ENCODE results near the gene PSMD12. TPM values are rescaled to one million over a fixed set of nuclear protein-coding genes. Genes with fewer than 3 reads are reported as not detected.

PSMD12 gene
- total and polyA plus RNA-seq, 2 experiments from 2014 or later = 16.6 to 44.1 TPM

DNA sequence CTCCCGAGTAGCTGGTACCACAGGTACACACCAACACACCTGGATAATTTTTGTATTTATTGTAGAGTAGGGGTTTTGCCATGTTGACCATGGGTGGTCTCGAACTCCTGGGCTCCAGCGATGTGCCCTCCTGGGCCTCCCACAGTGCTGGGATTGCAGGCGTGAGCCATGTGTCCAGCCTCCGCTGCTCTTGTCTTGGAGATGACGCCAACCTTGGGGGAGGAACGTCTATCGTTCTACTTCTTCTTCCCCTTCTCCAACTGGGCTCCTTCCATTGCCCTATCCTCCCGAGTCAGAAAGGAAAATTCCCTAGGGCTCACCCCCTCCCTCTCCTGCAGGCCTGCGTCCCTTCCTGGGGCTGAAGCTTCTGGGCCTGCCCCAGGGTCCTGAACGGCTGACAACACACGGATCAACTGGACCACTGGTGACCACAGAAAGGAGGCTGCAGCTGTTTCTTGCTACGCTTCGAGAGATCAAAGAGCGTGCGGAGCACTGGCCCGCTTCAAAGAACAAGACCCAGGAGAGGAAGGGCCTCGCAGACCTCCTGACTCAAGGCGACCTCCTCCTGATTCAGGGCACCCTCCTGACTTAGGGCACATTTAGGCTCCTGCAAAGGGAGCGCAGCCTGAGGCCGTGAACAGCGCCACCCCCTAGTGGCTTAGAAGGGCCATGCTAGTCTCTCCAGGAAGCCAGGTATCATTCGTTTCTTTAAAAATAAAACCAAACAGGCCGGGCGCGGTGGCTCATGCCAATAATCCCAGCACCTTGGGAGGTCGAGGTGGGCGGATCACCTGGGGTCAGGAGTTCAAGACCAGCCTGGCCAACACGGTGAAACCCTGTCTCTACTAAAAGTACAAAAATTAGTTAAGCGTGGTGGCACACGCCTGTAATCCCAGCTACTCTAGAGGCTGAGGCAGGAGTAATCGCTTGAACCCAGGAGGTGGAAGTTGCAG, 72.8 kb downstream of the PSMD12 start:
- Histone ChIP-seq H3K36me3 (no peaks in the 10 kb centered on the region), H3K27ac (no peak overlapping the region), H3K27me3 (no peaks in the 10 kb centered on the region), H3K9me3 (ENCODE audit: low read depth) (no peaks in the 10 kb centered on the region), H3K4me3 (no peak overlapping the region), H3K4me1 (ENCODE audit: low read depth) (no peaks in the 10 kb centered on the region)
- DNase-seq (ENCODE audit: low read depth in 1 of 2, low spot score in 1 of 2) = peak; percentile 64 to 70
- TF ChIP-seq CTCF (IDR thresholded peaks at IDR 0.05; ENCODE audit: low read depth, low read length) = peak; percentile 86

DNA sequence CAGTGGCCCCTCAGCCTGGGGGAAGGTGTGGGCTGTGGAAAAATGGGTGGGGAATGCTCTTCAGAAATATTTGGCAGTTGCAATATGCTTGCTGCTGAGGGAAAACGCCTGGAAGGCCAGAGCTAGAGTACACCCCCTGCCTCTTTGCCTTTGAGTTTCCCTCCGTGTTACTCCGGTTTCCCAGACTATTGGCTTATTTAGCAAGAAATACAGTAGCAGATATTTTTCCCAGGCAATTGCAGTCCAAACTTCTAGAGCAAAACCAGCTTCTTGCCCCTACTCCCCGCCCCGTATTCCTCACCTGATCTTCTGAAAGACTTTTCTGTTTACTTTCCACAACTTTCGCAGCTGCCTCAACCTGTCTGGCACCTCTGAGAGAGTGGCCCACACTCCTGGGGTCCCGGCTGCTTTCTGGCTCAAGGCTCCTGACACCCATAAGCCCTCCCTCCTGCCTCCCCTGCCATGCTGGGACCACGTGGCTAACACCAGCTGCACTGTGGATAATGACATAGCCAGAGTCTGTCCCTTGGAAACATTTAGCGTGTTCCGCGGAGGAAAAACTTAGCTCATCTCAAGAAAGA, 75.6 kb downstream of the PSMD12 start:
- no peaks in the 10 kb centered on the region for H3K27me3 ChIP-seq
- H3K27ac ChIP-seq = no peak overlapping the region
- no peak overlapping the region for H3K4me3 ChIP-seq
- no peaks in the 10 kb centered on the region for H3K9me3 ChIP-seq (ENCODE audit: low read depth)
- no peaks in the 10 kb centered on the region for H3K36me3 ChIP-seq
- peak in 1 of 2 donors; percentile 30 for DNase-seq (ENCODE audit: low read depth in 1 of 2, low spot score in 1 of 2)
- no peaks in the 10 kb centered on the region for H3K4me1 ChIP-seq (ENCODE audit: low read depth)
- TF ChIP-seq CTCF (IDR thresholded peaks at IDR 0.05; ENCODE audit: low read depth, low read length) = no peak

GRCh38 chr17:67290244-67290643, 76.1 kb downstream of the PSMD12 start:
- Histone ChIP-seq H3K4me3 (no peak overlapping the region), H3K27me3 (no peaks in the 10 kb centered on the region), H3K27ac (no peak overlapping the region), H3K36me3 (no peaks in the 10 kb centered on the region), H3K9me3 (ENCODE audit: low read depth) (no peaks in the 10 kb centered on the region), H3K4me1 (ENCODE audit: low read depth) (no peaks in the 10 kb centered on the region)
- no peak for TF ChIP-seq CTCF (IDR thresholded peaks at IDR 0.05; ENCODE audit: low read depth, low read length)
- no peak for DNase-seq (ENCODE audit: low read depth in 1 of 2, low spot score in 1 of 2)

GRCh38 chr17:67289181-67289876, 77.0 kb downstream of the PSMD12 start:
- no peaks in the 10 kb centered on the region for H3K4me1 ChIP-seq (ENCODE audit: low read depth)
- no peaks in the 10 kb centered on the region for H3K36me3 ChIP-seq
- H3K27me3 ChIP-seq = no peaks in the 10 kb centered on the region
- H3K9me3 ChIP-seq (ENCODE audit: low read depth) = no peaks in the 10 kb centered on the region
- H3K27ac ChIP-seq = no peak overlapping the region
- no peak overlapping the region for H3K4me3 ChIP-seq
- peak in 1 of 2 donors; percentile 98 for DNase-seq (ENCODE audit: low read depth in 1 of 2, low spot score in 1 of 2)
- TF ChIP-seq CTCF (IDR thresholded peaks at IDR 0.05; ENCODE audit: low read depth, low read length) = no peak

Other genes with a start within 250 kb of the PSMD12 start
- 22.7 and 31.7 TPM in 2 replicates for gene HELZ, start 121.4 kb downstream of the PSMD12 start, total RNA-seq
- 27.6 and 38.6 TPM in 2 replicates for gene HELZ, start 121.4 kb downstream of the PSMD12 start, polyA plus RNA-seq
- gene PITPNC1, start 10.7 kb upstream of the PSMD12 start, total RNA-seq = 4.3 and 4.8 TPM in 2 replicates
- gene PITPNC1, start 10.7 kb upstream of the PSMD12 start, polyA plus RNA-seq = 5.7 and 7.4 TPM in 2 replicates

Data from cardiac muscle cell (in vitro differentiated cells and primary cell).